Thyroid gland (tissue), 4 donors: ENCODE results near the gene G0S2. TPM values are rescaled to one million over a fixed set of nuclear protein-coding genes. Genes with fewer than 3 reads are reported as not detected.

ENCODE experiments used
- DNase-seq, 2 donors: peaks; one replicate each; pipeline ENCODE4 v3.0.0-alpha.2; 2019
- H3K27ac ChIP-seq, 3 donors: fragments of 200-600 bp; sonication (generic); 1 replicate in 2 of 3; 2 replicates in 1 of 3; pipeline ENCODE4 v1.5.1; 2016 to 2019; ENCODE audit warnings: mild to moderate bottlenecking in 1 of 3, moderate library complexity in 1 of 3
- H3K27me3 ChIP-seq: fragments of 200-600 bp; sonication (generic); one replicate; pipeline ENCODE4 v1.5.1; 2019
- H3K36me3 ChIP-seq, 2 donors: fragments of 200-600 bp; sonication (generic); one replicate each; pipeline ENCODE4 v1.5.1; 2016 to 2019
- H3K4me1 ChIP-seq, 2 donors: fragments of 200-600 bp; sonication (generic); one replicate each; pipeline ENCODE4 v1.5.1; 2017 to 2019
- H3K4me3 ChIP-seq, 3 donors: fragments of 200-600 bp; sonication (generic); replicated peaks in 1 of 3; 1 replicate in 2 of 3; 2 replicates in 1 of 3; pipeline ENCODE4 v1.5.1; 2016; ENCODE audit warnings: mild to moderate bottlenecking in 1 of 3
- H3K9me3 ChIP-seq: fragments of 200-600 bp; sonication (generic); one replicate; pipeline ENCODE4 v1.5.1; 2017
- POLR2A ChIP-seq, 2 donors: fragments of 450-650 bp; IDR thresholded peaks; one replicate each; pipeline ENCODE4 v1.6.1; 2017; ENCODE audit warnings: antibody characterized with exemption in 2 of 2, mild to moderate bottlenecking in 2 of 2, moderate library complexity in 1 of 2
- WGBS, 2 donors: methylation state at CpG; one replicate each; pipeline ENCODE4 v1.1.5; 2017; 5-methylcytosine and 5-hydroxymethylcytosine counted together
- intact Hi-C: fragments of 100-400 bp; cut with DNase I; formaldehyde crosslinking; loops from one replicate; pipeline ENCODE4 v1.15.1; 2023
- total RNA-seq, 4 donors: library from RNA; depleted of rRNA; stranded (reverse); fragments of >200 nt; gene quantifications; one replicate each; pipeline ENCODE4 v1.2.3, GENCODE V29; 2016
- TF ChIP-seq, protein P1 (sequence below), 6 experiments: fragments of 200-600 bp in 3 of 6; fragments of 450-650 bp in 3 of 6; sonication (generic) in 3 of 6; IDR thresholded peaks; one replicate each; pipeline ENCODE4 v1.5.1; 2016 to 2019; ENCODE audit warnings: antibody characterized with exemption in 6 of 6, mild to moderate bottlenecking in 2 of 6, inconsistent platforms in 1 of 6, moderate library complexity in 1 of 6

G0S2 gene
- total RNA-seq, 4 donors from 2014 or later, result 6.5 to 43.7 (median 10.7) TPM

- intact Hi-C loops, result no loop called here
- TF ChIP-seq POLR2A (IDR thresholded peaks at IDR 0.05), result no peak
- TF ChIP-seq, protein P1, sequence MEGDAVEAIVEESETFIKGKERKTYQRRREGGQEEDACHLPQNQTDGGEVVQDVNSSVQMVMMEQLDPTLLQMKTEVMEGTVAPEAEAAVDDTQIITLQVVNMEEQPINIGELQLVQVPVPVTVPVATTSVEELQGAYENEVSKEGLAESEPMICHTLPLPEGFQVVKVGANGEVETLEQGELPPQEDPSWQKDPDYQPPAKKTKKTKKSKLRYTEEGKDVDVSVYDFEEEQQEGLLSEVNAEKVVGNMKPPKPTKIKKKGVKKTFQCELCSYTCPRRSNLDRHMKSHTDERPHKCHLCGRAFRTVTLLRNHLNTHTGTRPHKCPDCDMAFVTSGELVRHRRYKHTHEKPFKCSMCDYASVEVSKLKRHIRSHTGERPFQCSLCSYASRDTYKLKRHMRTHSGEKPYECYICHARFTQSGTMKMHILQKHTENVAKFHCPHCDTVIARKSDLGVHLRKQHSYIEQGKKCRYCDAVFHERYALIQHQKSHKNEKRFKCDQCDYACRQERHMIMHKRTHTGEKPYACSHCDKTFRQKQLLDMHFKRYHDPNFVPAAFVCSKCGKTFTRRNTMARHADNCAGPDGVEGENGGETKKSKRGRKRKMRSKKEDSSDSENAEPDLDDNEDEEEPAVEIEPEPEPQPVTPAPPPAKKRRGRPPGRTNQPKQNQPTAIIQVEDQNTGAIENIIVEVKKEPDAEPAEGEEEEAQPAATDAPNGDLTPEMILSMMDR (IDR thresholded peaks at IDR 0.05), result no peak
- no peak overlapping the region for H3K4me3 ChIP-seq
- no peak for DNase-seq
- H3K27ac ChIP-seq, result peak overlapping the region in 1 of 3 donors; percentile 44
- WGBS, 2 donors, result 56 to 61% methylated on average over 6 of the region's 6 CpGs
- H3K9me3 ChIP-seq, result no peaks in the 10 kb centered on the region
- H3K4me1 ChIP-seq, result peaks cover 15 to 65% of the 10 kb centered on the region in 2 donors
- H3K27me3 ChIP-seq, result no peaks in the 10 kb centered on the region
- H3K36me3 ChIP-seq, result no peaks in the 10 kb centered on the region
Observed at GRCh38 chr1:209648931-209649776, 26.1 kb upstream of the G0S2 start.

DNA sequence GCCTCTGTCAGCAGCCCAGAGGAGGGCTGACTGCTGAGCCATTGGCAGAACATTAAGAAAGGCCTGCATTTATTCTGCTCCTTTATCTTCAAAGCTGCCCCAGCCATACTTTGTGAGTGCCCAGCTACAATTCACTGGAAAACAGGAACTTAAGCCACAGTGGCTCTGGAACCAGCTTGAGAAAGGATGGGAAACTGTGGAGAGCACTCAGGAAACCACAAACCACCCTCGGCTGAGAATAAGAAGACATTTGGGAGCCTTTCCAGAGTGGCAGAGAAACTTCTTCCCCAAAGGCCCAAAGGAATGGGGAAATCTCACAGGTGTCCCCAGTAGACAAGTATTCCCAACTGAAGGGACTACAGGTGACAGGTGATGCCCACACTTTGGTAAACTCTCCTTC is 24.8 kb upstream of the G0S2 start:
- Histone ChIP-seq H3K4me1 (peaks cover 15 to 63% of the 10 kb centered on the region in 2 donors), H3K9me3 (no peaks in the 10 kb centered on the region), H3K4me3 (no peak overlapping the region), H3K27ac (no peak overlapping the region), H3K36me3 (no peaks in the 10 kb centered on the region), H3K27me3 (no peaks in the 10 kb centered on the region)
- no peak for TF ChIP-seq POLR2A (IDR thresholded peaks at IDR 0.05)
- TF ChIP-seq, protein P1 (IDR thresholded peaks at IDR 0.05), result no peak
- DNase-seq, result no peak
- intact Hi-C loops, result no loop called here
- WGBS, 2 donors, result 61 to 63% methylated on average over 1 of the region's 1 CpG

GRCh38 chr1:209651138-209651587 is 24.0 kb upstream of the G0S2 start:
- Histone ChIP-seq H3K36me3 (no peaks in the 10 kb centered on the region), H3K9me3 (no peaks in the 10 kb centered on the region), H3K27me3 (no peaks in the 10 kb centered on the region), H3K27ac (no peak overlapping the region), H3K4me3 (no peak overlapping the region), H3K4me1 (peaks cover 15 to 63% of the 10 kb centered on the region in 2 donors)
- no peak for DNase-seq
- intact Hi-C loops, result no loop called here
- TF ChIP-seq, protein P1 (IDR thresholded peaks at IDR 0.05), result no peak
- no peak for TF ChIP-seq POLR2A (IDR thresholded peaks at IDR 0.05)
- 69 to 84% methylated on average over 5 of the region's 5 CpGs for WGBS, 2 donors

DNA sequence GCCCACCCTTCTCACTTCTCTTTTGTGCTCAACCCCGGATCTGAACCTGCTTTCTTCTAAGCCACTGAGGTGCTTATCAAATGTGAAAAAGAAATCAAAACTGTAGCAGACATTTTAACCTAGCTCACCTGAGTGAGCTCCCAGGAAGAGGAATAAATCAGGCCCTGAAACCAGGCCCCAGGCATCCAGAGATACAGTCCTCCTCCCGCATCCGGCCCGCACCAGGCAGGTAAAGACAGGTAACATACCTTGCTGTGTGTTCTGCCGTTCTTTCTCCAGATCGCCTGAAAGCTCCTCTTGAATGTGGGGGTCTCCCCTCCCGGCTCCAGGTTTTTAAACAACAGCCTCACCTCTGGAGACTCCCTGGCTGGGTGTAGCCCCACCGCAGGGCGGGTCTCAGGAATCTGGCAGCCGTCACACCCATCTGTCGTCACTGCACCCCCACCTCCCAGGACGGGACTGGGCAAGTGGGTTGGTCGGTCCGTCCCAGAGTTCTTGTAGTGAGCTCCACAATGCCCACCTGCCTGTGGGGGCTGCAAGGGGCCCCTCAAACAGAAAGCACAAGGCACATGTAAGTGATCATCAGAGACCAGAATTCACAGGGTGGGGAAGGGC is 23.0 kb upstream of the G0S2 start, which contains the start of gene LAMB3:
LAMB3 (minus strand) TSS at position 305 of the 615 bp plus-strand sequence. CDS start 1,481 bp downstream, outside the sequence.
- Histone ChIP-seq H3K9me3 (no peaks in the 10 kb centered on the region), H3K4me1 (peaks cover 15 to 59% of the 10 kb centered on the region in 2 donors), H3K4me3 (no peak within 1 kb of the TSS), H3K27me3 (no peaks in the 10 kb centered on the region), H3K27ac (peak within 1 kb of the TSS; percentile 62 to 84 (median 78)), H3K36me3 (no peaks in the 10 kb centered on the region)
- intact Hi-C loops, result no loop called here
- WGBS, 2 donors, result 63 to 68% methylated on average over 13 of the region's 14 CpGs
- TF ChIP-seq, protein P1 (IDR thresholded peaks at IDR 0.05), result no peak
- no peak for TF ChIP-seq POLR2A (IDR thresholded peaks at IDR 0.05)
- DNase-seq, result peak in 1 of 2 donors; percentile 23
